T-helper 2 cell treated with Interferon-gamma antibody and Interleukin-4, amounts not matched to agents 5 μg/mL and 100 μg/mL, for 36 hours (primary cell): ENCODE data around the gene RNF138.
"Not testable (repeated sequence)": the region's sequence is repeated elsewhere in the genome, so short reads cannot be mapped to it uniquely, and the experiment has no call there.

Experiments
- DNase-seq: peaks from one replicate; pipeline ENCODE4 v3.0.0; 2021; ENCODE audit warnings: low spot score
- H3K27ac Mint-ChIP-seq: one replicate; pipeline ENCODE4 v1.8.0; 2021; ENCODE audit warnings: mild to moderate bottlenecking, mixed read lengths
- H3K27me3 Mint-ChIP-seq: one replicate; pipeline ENCODE4 v1.8.0; 2021; ENCODE audit warnings: low read depth, mixed read lengths
- H3K36me3 Mint-ChIP-seq: one replicate; pipeline ENCODE4 v1.8.0; 2021; ENCODE audit warnings: low read depth, mixed read lengths
- H3K4me1 Mint-ChIP-seq: one replicate; pipeline ENCODE4 v1.8.0; 2021; ENCODE audit warnings: low read depth, mixed read lengths
- H3K4me3 Mint-ChIP-seq: one replicate; pipeline ENCODE4 v1.8.0; 2022; ENCODE audit warnings: mild to moderate bottlenecking, moderate library complexity, mixed read lengths
- H3K9me3 Mint-ChIP-seq: one replicate; pipeline ENCODE4 v1.8.0; 2021; ENCODE audit warnings: mixed read lengths

The RNF138 gene

DNA sequence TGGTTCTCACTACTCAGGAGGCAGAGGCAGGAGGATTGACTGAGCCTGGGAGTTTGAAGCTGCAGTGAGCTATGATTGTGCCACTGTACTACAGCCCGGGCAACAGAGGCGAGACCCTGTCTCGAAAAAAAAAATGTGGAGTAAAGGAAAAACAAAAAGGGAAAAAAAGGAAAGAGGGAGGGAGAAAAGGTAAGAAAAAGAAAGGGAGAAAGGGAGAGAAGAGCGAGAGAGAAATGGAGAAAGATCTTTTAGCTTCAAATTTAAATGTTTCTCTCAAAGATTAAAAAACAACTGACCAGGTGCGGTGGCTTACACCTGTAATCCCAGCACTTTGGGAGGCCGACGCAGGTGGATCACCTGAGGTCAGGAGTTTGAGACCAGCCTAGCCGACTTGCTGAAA is 7.9 kb upstream of the RNF138 start:
- DNase-seq, result no peak
- Mint-ChIP-seq H3K36me3 (peaks cover 25% of the 10 kb centered on the region), H3K4me3 (peak overlapping the region; percentile 77), H3K9me3 (no peaks in the 10 kb centered on the region), H3K27me3 (no peaks in the 10 kb centered on the region), H3K4me1 (peaks cover 47% of the 10 kb centered on the region), H3K27ac (peak overlapping the region; percentile 86)

DNA sequence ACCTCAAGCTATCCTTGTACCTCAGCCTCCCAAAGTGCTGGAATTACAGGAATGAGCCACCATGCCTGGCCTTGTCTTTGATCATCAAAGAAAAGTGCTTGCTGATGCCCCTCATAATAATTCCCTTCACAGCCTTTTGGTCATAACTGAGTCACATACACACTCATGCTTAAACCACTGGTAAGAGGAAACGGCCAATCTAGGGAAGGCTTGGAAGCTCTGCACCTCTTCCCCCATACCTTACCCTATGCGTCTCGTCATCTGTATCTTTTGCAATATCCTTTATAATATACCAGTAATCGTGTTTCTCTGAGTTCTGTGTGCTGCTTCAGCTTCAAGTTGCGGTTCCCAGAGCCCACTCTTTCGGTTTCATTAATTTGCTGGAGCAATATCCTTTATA is 4.8 kb upstream of the RNF138 start:
- peak overlapping the region; percentile 15 for H3K4me3 Mint-ChIP-seq
- peak overlapping the region; percentile 46 for H3K27ac Mint-ChIP-seq
- H3K27me3 Mint-ChIP-seq, result no peaks in the 10 kb centered on the region
- H3K9me3 Mint-ChIP-seq, result no peaks in the 10 kb centered on the region
- peaks cover 19% of the 10 kb centered on the region for H3K36me3 Mint-ChIP-seq
- peaks cover 50% of the 10 kb centered on the region for H3K4me1 Mint-ChIP-seq
- DNase-seq, result no peak

DNA sequence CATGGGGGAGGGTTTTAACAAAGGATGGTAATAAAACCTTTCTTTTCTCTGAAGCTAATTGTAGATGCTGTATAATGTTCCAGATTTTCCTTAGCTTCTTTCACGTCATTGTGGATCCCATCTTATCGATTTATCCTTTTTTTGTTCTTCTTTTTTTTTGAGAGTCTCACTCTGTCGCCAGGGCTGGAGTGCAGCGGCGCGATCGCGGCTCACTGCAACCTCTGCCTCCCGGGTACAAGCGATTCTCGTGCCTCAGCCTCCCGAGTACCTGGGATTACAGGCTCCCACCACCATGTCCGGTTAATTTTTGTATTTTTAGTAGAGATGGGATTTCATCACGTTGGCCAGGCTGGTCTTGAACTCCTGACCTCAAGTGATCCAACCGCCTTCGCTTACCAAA is 843 bp upstream of the RNF138 start:
- H3K4me1 Mint-ChIP-seq, result peaks cover 39% of the 10 kb centered on the region
- H3K4me3 Mint-ChIP-seq, result not testable (repeated sequence)
- H3K36me3 Mint-ChIP-seq, result peaks cover 35% of the 10 kb centered on the region

DNA sequence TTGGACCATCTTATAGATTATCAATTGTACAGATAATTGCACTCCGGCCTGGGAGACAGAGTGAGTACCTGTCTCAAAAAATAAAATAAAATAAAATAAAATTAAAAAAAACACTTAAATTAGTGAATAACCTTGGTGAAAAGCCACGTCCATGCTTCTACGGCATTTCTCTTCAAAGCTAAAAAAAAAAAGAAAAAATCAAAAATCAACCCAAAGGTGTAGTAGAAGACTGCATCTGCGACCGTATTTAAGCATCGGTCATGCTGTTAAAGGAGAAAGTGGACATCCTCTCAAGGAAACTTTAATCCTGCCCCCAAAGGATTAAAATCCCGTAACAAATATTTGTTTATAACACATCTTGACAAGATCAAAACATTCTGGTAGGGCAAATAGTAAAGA is 350 bp upstream of the RNF138 start:
- peaks cover 39% of the 10 kb centered on the region for H3K4me1 Mint-ChIP-seq
- H3K27ac Mint-ChIP-seq, result peak overlapping the region; percentile 95
- DNase-seq, result no peak
- no peaks in the 10 kb centered on the region for H3K27me3 Mint-ChIP-seq
- no peaks in the 10 kb centered on the region for H3K9me3 Mint-ChIP-seq
- peak overlapping the region; percentile 84 for H3K4me3 Mint-ChIP-seq
- H3K36me3 Mint-ChIP-seq, result peaks cover 38% of the 10 kb centered on the region

More for the DNA sequence above, 843 bp upstream of the RNF138 start:
- not testable (repeated sequence) for H3K9me3 Mint-ChIP-seq, H3K27ac Mint-ChIP-seq, H3K27me3 Mint-ChIP-seq, DNase-seq

DNA sequence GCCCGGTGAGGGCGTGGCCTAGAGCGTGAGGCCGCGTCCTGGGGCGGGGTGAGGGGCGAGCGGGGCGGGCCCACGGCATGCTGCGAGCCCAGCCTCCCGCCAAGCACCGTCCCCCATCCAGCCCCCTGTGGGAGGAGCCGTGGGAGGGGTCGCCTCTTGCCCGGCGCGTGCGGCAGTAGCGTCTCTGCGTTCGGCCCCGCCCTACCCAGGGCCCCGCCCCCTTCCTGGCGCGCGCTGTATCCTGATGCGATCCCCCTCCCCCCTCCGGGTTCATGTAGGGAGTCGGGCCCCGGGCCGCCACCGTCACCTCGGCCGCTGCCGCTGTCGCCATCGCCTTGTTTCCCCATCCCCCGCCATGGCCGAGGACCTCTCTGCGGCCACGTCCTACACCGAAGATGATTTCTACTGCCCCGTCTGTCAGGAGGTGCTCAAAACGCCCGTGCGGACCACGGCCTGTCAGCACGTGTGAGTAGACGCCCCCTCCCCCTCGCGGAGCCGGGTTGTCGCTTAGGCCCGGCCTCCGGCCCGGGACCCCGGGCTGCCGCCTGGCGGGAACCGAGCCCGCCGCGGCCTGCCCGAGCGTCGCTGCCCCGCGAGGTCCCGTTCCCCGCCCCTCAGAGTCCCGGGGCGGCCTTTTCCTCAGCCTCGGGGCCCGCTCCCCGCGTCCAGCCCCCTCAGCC is 888 bp downstream of the RNF138 start:
- peaks cover 44% of the 10 kb centered on the region for H3K36me3 Mint-ChIP-seq
- peak overlapping the region; percentile 97 for H3K4me3 Mint-ChIP-seq
- H3K9me3 Mint-ChIP-seq, result no peaks in the 10 kb centered on the region
- peak; percentile 99 for DNase-seq
- no peaks in the 10 kb centered on the region for H3K27me3 Mint-ChIP-seq
- H3K27ac Mint-ChIP-seq, result peak overlapping the region; percentile 96
- peaks cover 41% of the 10 kb centered on the region for H3K4me1 Mint-ChIP-seq

DNA sequence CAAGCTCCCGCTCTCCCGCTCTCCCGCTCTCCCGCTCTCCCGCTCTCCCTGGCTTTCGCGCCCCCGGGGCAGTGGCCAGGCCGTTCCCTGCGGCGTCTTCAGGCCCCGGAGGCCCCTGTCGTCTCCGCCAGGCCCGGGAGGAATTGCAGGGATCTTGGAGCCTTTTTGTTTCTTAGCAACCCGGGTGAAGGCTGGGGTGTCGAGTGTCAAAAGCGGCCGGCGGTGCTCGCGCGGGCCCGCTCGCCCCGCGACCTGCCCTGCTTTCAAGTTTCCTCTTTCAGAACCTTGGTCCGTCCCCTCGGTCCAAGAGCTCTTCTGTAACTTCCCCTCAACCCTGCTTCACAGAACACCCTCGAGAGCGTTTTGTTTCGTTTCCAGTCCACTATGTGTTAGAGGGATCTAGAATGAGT is 1.4 kb downstream of the RNF138 start:
- peaks cover 39% of the 10 kb centered on the region for H3K4me1 Mint-ChIP-seq
- peak; percentile 25 for DNase-seq
- H3K36me3 Mint-ChIP-seq, result peaks cover 45% of the 10 kb centered on the region
- H3K4me3 Mint-ChIP-seq, result peak overlapping the region; percentile 97
- no peaks in the 10 kb centered on the region for H3K9me3 Mint-ChIP-seq
- H3K27ac Mint-ChIP-seq, result peak overlapping the region; percentile 94
- no peaks in the 10 kb centered on the region for H3K27me3 Mint-ChIP-seq

DNA sequence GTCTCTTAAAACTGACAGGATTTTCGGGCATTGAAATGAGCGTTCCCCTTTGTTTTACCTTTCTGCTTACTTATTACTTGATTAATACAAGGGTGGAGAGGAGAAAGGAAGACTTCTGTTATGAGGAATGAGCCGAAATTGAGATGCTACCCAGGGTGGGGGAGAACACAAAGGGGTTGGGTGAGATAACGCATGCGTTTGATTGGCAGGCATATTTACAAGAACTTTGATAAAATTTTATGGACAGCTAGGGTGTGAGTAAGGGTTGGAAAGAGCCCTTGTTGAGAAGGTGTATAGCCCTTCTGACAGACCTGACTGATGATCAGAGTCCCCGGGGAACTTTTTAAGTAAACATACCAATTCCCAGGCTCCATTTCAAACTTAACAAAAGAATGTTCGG is 1.8 kb downstream of the RNF138 start:
- peak overlapping the region; percentile 97 for H3K4me3 Mint-ChIP-seq
- DNase-seq, result no peak
- peak overlapping the region; percentile 94 for H3K27ac Mint-ChIP-seq
- H3K4me1 Mint-ChIP-seq, result peaks cover 39% of the 10 kb centered on the region
- peaks cover 45% of the 10 kb centered on the region for H3K36me3 Mint-ChIP-seq
- H3K27me3 Mint-ChIP-seq, result no peaks in the 10 kb centered on the region
- H3K9me3 Mint-ChIP-seq, result no peaks in the 10 kb centered on the region

DNA sequence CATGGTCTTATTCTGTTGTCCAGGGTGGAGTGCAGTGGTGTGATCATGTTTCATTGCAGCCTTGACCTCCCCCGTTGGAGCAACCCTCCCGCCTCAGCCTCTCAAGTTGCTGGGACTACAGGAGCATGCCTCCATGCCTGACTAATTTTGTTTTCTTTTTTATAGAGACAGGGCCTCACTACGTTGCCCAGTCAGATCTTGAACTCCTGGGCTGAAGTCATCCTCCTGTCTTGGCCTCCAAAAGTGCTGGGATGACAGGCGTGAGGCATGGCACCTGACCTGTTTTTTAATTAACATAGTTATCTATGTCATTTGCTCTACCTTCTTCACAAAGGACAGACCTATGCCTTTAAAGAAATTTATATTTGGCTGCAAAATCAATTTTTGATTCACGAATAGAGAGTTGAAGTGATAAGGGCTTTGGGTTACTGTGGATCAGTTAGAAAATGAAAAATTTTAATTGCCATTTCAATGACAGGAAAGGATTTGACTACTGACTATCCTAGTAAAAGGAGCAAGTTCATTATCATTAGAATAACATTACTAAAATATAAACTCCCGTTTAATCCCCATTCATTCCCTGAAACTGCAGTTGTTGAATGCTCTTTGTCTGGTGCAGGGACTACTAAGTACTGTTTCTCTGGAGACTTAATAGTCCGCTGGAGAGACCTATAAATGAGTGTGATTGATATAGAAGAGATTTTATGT is 3.7 kb downstream of the RNF138 start:
- Mint-ChIP-seq H3K4me3 (peak overlapping the region; percentile 84), H3K9me3 (no peaks in the 10 kb centered on the region), H3K4me1 (peaks cover 50% of the 10 kb centered on the region), H3K27ac (peak overlapping the region; percentile 62), H3K27me3 (no peaks in the 10 kb centered on the region), H3K36me3 (peaks cover 44% of the 10 kb centered on the region)
- DNase-seq, result no peak

DNA sequence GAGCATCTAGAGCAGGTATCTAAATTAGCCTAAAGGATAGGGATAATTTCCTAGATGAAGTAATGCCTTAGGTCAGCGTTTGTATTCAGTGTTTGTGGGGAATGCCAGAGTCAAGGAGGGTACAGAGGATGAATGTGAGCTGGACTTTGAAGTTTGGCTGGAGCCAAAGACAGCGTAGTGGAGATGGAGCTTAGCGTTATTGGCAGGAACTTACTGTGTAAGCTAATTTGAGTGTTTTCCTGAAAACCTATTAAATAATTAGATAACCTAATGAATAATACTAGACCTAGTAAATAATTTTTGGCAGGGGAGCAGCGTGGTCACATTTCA is 4.2 kb downstream of the RNF138 start:
- H3K27ac Mint-ChIP-seq, result peak overlapping the region; percentile 62
- DNase-seq, result no peak
- H3K9me3 Mint-ChIP-seq, result no peaks in the 10 kb centered on the region
- peaks cover 46% of the 10 kb centered on the region for H3K36me3 Mint-ChIP-seq
- peak overlapping the region; percentile 84 for H3K4me3 Mint-ChIP-seq
- no peaks in the 10 kb centered on the region for H3K27me3 Mint-ChIP-seq
- peaks cover 51% of the 10 kb centered on the region for H3K4me1 Mint-ChIP-seq

DNA sequence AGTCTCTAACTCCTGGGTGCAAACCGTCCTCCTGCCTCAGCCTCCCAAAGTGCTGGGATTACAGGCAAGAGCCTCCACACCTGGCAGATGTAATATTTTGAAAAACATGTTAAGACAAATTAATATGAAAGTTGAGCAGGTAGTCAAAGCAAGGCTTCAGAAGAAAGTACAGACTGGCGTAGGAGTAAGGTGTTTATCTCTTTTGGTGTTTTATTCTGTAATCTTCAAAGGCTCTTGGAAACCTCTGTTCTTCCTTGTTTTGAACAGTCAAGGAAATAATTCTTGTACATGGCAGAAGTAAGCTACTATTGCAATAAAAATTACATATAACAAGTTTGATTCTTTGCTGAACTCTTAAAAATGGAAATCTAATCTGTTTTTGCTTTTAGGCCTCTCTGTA is 5.3 kb downstream of the RNF138 start:
- Mint-ChIP-seq H3K27ac (peak overlapping the region; percentile 46), H3K27me3 (no peaks in the 10 kb centered on the region), H3K36me3 (peaks cover 52% of the 10 kb centered on the region), H3K4me1 (peaks cover 50% of the 10 kb centered on the region), H3K9me3 (no peaks in the 10 kb centered on the region), H3K4me3 (peak overlapping the region; percentile 84)
- DNase-seq, result no peak

DNA sequence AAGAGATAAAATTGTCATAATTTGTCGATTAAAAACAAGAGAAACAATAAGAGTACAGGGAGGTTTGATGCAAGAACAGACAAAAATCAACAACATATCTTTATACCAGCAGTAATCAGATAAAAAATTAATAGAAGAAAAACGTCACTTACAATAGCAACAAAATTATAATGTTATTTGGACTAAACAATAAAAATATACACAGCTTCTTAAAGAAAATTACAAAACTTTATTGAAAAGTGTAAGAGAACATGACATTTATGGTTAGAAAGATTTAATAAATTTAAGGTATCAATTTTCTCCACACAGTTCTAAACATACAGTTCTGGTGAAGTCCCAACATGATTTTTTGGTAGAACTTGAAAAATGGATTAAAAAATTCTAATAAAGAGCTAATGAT is 12.8 kb downstream of the RNF138 start:
- peaks cover 41% of the 10 kb centered on the region for H3K36me3 Mint-ChIP-seq
- no peaks in the 10 kb centered on the region for H3K9me3 Mint-ChIP-seq
- H3K4me3 Mint-ChIP-seq, result no peak overlapping the region
- H3K27me3 Mint-ChIP-seq, result no peaks in the 10 kb centered on the region
- peaks cover 32% of the 10 kb centered on the region for H3K4me1 Mint-ChIP-seq
- DNase-seq, result no peak
- no peak overlapping the region for H3K27ac Mint-ChIP-seq

DNA sequence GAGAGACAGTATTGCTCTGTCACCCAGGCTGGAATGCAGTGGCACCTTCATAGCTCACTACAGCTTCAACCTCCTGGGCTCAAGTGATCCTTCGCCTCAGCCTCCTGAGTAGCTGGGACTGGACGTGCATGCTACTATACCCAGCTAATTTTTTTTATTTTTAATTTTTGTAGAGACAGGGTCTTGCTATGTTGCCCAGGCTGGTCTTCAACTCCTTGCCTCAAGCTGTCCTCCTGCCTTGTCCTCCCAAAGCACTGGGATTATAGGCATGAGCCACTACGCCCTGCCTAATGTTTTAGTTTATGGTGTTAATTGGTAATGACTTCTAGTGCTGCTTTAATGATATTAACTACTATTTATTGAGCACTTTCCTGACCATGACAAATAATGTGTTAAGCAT is 18.3 kb downstream of the RNF138 start:
- Mint-ChIP-seq H3K9me3 (no peaks in the 10 kb centered on the region), H3K27ac (no peak overlapping the region), H3K4me1 (peaks cover 51% of the 10 kb centered on the region), H3K4me3 (no peak overlapping the region), H3K27me3 (no peaks in the 10 kb centered on the region), H3K36me3 (peaks cover 42% of the 10 kb centered on the region)
- no peak for DNase-seq

DNA sequence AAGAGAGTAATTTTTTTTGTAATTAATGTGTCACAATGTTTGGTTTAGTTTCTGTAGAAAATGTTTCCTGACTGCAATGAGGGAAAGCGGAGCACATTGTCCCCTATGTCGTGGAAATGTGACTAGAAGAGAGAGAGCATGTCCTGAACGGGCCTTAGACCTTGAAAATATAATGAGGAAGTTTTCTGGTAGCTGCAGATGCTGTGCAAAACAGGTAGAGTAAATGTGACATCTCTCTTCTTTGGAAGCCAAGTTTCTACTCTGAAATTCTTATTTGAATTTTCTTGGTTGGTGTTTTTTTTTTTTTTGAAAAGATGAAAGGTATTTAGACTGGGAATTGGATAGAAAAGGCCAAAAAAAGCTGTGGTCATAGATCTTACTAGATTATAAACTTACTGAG is 20.0 kb downstream of the RNF138 start:
- H3K27ac Mint-ChIP-seq, result peak overlapping the region; percentile 11
- no peak for DNase-seq
- H3K4me1 Mint-ChIP-seq, result peaks cover 42% of the 10 kb centered on the region
- H3K36me3 Mint-ChIP-seq, result peaks cover 46% of the 10 kb centered on the region
- H3K27me3 Mint-ChIP-seq, result no peaks in the 10 kb centered on the region
- no peak overlapping the region for H3K4me3 Mint-ChIP-seq
- H3K9me3 Mint-ChIP-seq, result no peaks in the 10 kb centered on the region

DNA sequence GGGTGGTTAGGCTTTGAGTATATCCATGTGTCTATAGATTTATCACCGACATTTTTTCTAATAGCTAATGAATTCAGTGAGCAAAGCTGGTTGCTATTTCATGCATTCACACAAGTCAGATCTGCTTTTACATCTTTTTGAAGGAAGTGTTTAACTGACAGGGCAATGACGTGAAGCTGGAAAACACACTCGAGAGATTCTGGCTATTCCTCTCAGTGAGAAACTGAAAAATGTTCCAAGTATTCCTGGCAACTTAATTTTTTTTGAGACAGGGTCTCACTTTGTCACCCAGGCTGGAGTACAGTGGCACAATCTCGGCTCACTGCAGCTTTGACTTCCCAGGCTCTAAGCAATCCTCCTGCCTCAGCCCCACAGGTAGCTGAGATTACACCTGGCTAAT is 21.2 kb downstream of the RNF138 start:
- H3K9me3 Mint-ChIP-seq, result no peaks in the 10 kb centered on the region
- peaks cover 47% of the 10 kb centered on the region for H3K4me1 Mint-ChIP-seq
- H3K36me3 Mint-ChIP-seq, result peaks cover 52% of the 10 kb centered on the region

More for the DNA sequence above, 21.2 kb downstream of the RNF138 start:
- no peak overlapping the region for H3K4me3 Mint-ChIP-seq
- peak overlapping the region; percentile 31 for H3K27ac Mint-ChIP-seq
- DNase-seq, result no peak
- no peaks in the 10 kb centered on the region for H3K27me3 Mint-ChIP-seq
